GM19324 (cell line): Measurements from ENCODE around the gene PHF5A.
"Not testable (repeated sequence)": the region's sequence is repeated elsewhere in the genome, so short reads cannot be mapped to it uniquely, and the experiment has no call there.

Experiments
- ATAC-seq: cut with Tn5 transposase; IDR thresholded peaks from one replicate; pipeline ENCODE4 v1.9.1; 2021; ENCODE audit warnings: mild to moderate bottlenecking, moderate library complexity; ENCODE audit not compliant: unreplicated experiment, low FRiP score

The PHF5A gene

DNA sequence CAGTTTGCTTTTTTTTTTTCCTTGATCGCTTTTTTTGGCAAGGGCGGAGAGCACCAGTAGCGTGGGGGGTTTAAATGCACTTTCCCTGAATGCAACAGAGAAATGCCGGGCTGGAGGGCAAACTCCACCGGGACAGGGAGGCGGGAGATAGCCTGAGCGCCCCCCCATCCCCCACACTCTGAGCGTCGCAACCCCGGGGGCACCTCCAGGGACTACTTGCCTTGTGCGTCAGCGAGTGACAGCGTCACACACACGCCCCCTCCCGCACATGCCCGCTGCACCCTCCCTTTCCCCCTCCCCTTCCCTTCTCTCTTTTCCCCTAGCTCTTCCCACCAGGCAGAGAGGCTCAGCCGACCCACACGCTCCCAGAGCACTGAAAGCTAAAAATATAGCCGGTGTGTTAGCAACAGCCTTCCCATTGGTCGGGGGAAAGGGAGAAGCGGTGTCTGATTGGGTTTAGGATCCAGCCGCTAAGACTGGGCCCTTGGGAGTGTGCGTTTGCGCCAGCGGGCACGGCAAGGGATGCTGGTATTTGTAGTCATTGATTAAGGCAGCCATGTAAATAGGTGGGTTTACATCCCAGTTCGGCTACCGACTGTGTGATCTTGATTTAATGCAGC, 20.2 kb downstream of the PHF5A start:
- ATAC-seq: peak; percentile 50

DNA sequence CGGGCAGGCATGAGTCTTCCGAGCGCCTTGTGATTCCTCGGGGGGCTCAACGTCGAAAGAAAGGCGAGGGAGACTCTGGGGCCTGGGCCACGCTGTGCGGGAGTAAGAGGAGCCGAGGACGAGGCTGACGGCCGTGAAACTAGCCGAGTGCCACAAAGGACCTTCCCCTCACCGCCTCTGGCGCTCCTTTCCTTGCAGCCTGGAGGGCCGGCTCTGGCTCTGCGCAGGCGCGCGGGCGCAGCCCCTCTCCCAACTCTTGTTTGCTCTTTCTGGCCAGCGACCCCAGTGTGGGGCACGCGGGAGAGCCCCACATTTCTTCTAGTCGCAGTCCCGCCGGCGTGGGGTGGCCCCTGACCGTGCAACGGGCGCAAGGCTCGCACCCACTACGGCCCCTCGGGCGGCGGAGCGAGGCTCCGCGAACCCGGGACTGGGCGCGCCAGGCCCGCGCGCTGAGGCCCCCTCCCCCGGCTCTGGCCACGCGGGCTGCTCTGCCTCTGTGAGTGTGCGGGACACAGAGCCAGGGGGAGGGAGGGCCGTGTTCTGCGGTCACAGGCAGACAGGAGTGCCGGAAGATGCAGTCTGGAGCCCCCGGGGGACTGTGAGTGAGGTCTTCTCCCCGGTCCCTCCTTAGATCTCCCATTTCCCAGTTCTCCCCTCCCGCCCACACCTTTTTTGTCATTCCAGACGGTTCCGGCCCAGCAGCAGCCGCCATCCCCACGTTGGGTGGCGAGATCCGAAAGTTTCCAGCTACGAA, 20.9 kb downstream of the PHF5A start:
- no peak for ATAC-seq

DNA sequence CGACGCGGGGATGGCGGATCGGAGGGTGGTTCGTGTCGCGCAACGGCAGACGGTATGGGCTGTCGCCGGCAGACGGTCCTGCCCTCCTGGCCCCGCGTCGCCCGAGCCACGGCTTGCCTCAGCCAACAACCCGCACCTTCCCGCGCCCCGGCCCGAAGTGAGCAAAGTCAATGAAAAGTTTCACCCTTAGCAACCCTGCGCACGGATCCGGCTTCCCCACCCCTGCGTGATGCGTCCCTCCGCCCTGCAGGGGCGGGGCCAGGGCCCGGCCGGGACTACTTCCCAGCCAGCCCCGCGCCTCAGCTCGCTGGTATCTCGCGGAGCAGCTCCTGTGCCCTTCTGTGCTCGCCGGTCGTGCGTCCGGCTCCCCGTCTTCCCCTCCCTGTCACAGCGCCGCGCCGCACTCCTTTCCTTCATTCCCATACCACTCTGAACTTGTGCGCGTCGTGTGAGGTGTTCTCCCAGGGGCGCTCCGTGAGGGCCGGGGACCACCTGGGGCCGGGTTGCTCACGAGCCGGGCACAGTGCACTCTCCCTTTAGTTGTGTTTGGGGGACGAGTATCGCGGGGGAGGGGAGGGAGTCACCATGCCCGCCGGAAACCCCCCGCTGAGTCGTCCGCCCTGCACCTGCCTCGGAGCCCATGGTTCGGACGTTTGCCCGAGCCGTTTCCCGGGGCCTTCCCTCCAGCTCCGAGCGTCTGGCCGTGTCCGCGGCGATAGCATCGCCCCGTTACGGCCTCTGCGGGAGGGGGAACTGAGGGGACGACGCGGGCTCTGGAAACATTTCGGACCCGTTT, 21.7 kb downstream of the PHF5A start, which contains the start of gene TOB2:
Gene TOB2, minus strand, starts transcription at position 163 of the 796 bp plus-strand sequence. CDS start 9,456 bp downstream, outside the sequence.
- peak; percentile 52 for ATAC-seq

DNA sequence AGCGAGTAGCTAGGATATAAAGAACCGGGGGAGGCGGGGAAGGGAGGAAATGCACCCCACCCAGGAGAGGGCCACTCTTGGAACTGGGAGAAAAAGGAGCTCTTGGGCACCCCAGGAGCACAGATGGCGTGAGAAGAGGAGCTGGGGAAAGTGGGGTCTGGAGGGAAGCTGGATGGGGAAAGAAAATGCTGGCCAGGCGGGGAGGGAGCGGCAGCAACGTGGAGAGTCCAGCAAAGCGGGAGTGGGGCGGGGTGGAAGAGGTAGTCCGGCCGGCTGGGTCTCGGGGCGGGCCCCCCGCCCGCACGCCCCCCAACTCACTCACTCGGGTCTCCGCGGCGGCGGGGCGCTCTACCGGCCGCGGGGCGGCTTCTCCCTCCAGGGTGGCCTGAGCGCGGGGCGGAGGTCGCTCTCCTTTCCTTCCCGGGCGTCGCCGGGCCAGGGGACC, 22.4 kb downstream of the PHF5A start:
- ATAC-seq: no peak

DNA sequence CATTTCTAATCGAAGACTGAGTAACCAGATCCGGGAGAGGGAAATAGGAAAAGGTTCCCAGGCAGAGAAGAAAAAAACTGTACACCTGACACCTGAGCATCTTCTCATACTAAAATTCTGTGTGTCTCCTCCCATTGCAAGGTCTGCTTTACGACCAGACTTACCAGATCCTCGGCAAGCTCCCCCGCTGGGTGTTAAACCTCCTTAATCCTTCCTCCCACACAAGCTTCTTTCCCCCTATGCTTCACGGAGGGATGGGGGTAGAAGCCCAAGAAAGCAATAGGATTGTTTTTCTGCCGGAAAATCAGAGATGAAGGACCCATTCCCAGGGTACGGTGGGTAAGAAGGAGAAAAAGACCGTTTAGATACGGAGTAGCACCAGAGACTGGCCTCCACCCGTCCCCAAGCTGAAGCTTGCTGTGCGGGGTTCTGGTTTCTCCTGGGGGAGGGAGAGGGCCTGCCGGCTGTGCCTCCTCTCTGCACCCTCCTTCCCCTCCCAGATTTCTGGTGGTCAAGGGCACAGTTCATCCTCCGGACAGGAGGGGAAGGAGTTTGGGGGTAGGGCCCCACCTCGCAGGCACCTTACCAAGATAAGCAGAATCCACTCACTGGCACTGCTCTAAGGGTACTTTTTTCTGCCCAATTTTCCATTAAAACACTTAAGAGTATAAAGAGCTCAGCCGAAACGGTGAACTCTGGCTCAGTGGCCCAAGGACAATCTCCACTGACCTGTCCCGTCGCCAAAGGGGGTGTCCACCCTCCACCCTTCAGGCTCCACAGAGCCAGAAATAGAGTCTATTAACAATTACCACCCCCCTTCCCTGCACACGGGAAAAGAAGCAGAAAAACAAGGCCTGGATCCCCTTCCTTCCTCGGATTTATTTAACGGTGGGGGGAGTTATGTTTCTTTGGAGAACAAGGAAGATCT, 23.1 kb downstream of the PHF5A start:
- no peak for ATAC-seq

DNA sequence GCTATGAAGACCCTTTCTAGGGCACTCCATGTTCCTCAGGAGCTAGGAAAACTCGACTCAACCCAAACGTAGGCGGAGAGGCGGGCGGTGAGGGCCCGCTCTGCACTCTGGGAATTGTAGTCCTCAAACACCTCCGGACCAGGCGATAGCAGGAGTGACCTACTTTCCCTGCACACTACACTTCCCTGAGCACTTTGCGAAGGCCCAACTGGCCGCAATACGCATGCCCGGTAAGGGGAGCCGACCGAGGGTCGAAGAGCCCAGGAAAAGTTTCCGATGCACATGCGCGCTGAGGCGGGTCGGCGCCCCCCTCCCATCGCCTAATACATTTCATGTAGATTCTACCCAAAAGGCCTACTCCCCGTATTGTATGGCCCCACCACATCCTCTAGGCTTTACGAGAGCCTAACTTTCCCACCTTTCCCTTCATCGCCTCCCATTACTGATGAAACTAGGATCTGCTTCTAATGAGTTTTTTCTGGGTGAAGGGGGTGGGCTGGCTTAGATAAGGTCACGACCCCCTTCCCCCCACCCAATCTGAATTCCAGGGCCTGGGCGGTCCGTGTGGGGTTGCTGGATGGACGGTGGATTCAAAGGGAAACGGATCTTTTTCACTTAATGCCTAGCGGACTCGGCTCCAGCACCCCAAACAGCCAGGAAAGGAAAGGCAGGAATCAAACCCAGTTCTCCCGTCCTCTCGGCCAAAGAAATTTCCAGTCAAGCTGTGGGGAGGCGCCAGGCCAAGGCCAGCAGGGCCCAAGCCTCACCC, 23.9 kb downstream of the PHF5A start:
- peak; percentile 37 for ATAC-seq

DNA sequence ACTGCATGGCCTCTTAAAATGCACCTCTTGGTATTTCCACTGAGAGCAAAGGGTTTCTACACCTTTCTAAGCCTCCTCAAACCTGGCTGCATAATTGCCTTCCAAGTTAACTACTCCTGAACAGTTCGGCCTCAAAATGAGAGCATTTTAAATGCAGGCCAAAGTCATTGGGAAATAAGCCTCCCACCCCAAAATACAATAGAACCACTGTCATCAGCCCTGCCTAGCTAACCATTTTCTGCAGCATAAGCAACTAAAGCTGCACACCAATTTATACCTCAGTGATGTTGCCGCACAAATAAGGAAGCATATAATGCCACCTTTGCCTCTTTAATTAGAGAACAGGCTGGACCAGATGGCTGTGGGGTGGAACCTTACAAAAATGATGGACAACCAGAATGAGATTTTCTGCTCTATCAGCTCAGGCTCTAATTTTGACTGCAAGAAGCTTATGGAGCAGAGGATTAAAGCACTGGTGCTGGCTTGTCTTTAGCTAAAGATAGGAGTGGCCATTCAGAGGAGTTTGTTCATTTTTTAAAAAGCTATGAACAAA, 26.2 kb downstream of the PHF5A start:
- no peak for ATAC-seq

DNA sequence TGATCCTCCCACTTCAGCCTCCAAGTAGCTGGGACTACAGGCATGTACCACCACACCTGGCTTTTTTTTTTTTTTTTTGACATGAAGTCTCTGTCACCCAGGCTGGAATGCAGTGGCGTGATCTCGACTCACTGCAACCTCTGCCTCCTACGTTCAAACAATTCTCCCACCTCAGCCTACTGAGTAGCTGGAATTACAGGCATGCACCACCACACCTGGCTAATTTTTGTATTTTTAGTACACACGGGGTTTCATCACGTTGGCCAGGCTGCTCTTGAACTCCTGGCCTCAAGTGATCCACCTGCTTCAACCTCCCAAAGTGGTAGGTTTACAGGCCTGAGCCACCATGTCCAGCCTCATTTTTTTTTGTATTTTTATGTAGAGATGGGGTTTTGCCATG, 28.0 kb downstream of the PHF5A start:
- not testable (repeated sequence) for ATAC-seq

DNA sequence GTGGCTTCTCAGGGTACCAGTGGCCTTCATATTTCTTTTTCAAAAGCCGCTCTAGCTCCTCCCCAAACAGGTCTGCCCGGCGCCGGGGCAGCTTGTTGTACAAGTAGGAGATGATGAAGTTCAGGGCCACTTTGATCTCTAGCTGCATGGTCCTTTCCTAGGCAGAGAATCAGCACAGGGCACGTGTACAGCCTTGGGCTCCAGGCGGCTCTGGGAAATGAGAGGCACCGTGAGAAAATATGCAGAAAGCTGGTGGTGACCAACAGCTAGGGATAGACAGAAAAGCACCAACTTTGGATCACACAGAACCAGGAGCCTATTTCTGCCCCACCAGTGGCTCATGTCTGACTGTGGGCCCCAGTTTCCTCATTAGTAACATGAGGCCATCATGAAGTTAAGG, 31.3 kb downstream of the PHF5A start:
- ATAC-seq: no peak

DNA sequence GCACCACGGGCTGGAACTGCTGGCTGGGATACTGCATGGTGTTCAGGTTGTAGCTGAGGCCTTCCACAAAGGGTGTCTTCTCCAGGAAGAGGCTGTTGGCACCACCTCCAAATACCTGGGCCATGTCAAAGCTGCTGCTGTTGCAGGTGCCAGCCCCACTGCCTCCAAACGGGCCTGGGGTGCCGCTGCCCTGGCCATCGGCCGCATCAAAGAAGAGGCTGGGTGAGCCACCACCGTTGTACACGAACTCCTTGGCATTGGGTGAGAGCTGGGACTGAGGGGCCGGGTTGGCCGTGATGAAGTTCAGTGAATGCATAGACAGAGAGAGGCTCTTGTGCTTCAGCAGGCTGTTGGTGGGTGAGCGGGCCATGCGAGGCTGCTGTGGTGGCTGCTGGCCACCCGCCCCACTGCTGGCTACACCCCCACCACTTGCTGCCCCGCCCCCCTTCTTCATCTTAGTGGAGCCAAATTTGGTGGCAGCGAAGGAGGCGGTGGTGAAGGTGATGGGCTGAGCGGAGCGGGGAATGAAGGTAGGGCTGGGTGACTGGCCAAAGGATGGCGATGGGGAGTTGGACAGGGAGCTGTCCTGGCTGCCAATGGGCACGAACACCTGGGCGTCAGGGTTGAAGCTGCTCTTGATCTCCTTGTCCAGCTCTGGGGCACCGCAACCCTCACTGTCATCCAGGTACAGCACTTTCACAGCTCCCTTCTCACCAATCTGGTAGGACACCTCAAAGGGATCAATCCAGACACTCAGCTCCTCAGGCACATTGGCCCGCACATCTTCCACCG, 32.0 kb downstream of the PHF5A start:
- ATAC-seq: no peak

DNA sequence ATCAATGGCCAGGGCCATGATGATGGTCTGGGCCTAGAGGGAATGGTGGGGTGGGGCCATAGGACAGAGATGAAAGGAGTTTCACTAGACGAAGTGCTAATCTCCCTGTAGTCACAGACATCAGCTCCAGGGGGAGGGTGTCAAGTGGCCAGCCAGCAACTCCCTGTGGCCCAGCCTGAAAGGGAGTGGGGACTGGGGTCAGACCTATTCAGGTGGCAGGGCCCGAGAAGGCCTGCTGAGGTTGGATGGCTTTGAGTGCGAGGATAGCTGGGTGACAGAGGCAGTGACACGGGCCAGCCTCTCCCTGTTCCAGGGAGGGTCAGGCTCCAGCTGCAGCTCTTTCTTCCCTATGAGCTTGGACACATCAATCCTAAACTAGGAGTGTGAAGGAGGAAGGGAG, 32.9 kb downstream of the PHF5A start:
- ATAC-seq: no peak

DNA sequence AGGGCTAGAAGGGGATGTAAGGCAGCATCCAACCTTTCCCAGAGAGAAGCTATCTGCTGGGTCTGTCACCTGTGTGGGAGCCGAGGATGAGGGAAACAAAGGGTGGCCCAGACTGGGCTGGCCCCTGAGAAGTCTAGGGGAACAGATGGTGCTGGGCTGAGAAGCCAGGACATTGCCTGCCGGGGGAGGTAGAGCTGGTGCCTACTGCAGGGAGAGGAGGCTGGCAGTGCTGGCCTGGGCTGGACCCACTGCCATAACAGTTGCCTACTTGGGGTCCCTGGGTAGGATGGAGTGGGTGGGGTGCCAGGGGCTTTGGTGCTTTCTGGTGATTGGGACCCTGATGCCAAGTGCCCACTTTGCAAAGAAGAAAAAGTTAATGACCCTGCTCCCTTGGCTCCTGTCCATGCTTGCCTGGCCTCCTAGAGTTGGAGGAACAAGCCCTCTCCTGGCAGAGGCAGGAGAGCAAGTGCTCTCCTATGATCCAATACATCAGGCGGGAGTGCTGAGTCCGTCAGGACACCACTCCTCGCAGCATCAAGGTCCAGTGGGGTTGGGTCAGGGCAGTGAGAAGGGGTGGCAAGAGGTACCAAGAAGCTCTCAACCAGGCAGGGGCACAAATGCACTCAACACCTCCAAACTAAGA, 34.0 kb downstream of the PHF5A start:
- ATAC-seq: not testable (repeated sequence)

DNA sequence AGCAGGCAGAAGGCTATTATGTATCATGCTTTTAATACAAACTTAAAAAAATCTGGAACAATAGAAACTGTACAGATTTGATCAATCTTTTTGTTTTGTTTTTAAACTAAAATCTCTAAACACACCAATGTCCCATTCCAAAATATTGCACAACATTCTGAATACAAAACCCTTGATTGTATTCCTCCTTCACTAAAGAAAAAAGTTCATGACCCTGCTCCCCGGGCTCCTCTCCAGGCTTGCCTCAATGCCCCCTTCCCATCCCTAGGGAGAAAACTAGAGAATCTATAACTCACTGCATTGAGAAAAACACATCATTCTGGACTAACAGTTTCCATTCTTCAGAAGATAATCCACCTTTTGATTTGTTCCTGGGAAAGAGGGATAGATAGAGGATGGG, 35.0 kb downstream of the PHF5A start:
- ATAC-seq: not testable (repeated sequence)

DNA sequence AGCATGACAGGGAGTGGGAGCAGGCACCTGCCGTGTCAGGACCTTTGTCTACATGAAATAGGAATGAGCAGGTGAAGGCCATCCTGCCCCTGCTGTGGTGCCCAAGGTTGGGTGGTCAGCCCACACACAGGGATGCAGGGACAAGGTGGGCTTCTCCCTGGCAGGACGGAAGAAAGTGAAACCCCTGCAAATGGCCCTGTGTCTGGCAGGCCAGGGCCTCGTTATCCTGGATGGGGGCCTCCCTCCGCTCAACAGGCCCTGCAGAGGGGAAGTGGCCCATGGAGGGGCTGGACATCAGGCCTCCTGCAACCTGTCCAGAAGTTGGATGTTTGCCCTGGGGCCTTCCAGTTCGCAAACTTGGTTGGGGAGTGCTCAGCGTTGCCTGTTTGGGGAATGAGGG, 36.8 kb downstream of the PHF5A start:
- no peak for ATAC-seq

DNA sequence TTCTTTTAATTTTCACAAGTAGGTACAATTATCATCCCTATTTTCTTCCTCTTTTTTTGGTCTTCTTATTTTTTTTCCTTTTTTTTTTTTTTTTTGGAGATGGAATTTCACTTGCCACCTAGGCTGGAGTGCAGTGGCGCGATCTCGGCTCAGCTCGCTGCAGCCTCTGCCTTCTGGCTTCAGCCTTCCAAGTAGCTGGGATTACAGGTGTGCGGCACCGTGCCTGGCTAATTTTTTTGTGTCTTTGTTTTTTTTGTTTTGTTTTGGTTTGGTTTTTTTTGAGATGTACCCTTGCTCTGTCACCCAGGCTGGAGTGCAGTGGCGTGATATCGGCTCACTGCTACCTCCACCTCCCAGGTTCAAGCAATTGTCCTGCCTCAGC, 38.5 kb downstream of the PHF5A start:
- ATAC-seq: no peak

DNA sequence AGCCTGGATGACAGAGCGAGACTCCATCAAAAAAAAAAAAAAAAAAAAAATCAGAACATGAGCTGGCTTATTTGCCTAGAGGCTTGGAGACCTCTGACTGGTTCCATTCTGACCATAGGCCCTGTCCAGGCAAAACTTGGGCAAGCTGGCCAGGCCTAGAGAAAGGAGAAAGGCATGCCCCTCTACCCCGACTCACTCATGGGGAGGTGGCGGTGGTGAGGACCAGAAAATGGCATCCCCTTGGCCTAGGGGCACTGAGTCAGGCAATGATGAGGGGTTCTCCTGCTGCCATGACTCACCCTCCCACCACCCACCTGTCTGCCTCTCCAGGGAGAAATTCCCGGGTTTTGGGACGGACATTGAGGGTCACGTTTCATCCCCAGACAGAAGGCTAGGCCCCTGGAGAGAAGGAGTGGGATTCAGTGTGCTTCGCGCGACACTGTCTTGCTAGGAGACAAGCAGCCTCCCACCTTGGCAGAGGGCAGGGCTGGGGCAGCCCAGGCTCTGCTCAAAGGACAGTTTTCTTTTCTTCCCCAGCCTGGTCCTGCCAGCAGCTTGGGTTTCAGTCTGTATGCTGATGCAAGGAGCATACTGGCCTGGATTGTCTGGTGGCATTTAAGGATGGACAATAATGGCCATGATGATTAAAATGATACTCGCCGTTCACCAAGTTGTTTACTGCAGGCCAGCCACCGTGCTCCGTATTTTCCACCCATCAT, 39.1 kb downstream of the PHF5A start:
- no peak for ATAC-seq

DNA sequence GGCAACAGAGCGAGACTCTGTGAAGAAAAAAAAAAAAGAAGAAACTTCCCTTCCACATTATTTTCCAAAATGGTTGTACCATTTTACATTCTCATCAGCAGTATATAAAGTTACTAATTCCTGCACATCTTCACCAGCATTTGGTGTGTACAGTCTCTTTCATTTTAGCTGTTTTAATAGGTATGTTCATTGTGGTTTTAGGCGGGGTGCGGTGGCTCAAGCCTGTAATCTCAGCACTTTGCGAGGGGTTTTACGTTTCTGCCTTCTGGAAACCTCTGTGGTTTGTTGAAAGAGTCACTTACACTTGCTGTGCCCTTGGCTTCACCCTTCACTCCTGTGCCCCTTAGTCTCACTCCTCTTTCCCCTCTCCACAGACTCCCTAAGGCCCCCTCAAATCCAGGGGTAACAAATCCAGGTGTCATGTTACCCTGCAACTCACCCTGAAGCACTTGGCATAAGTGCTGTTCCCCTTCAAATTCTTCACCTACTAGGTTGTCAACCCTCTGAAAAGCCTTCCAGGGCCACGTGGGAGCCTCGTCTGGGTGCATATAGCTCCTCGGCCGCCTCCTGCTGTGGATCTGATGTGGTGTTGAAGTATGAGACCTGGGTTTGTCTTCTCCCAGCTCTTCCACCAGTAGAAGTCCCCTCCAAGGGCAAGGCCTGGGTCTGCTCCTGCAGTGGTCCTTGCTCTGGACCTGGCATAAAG, 42.7 kb downstream of the PHF5A start:
- no peak for ATAC-seq
